Lung (tissue), 12 donors: ENCODE data around the gene CDC25B. TPM values are rescaled to one million over a fixed set of nuclear protein-coding genes. Genes with fewer than 3 reads are reported as not detected.

Experiments
- ATAC-seq: fragments of 200-7000 bp; cut with Tn5 transposase; one replicate; pipeline ENCODE4 v1.9.1; 2020; ENCODE audit warnings: moderate number of reproducible peaks; ENCODE audit not compliant: insufficient read depth, low FRiP score
- DNase-seq, 3 donors: peaks; one replicate each; pipeline ENCODE4 v3.0.0-alpha.2; 2013 to 2017
- H3K27ac ChIP-seq, 2 donors: one replicate each; pipeline ENCODE4 v1.5.1; 2013; ENCODE audit warnings: mild to moderate bottlenecking in 2 of 2, moderate library complexity in 2 of 2, control low read depth in 1 of 2, inconsistent platforms in 1 of 2, low read depth in 1 of 2, low read length in 1 of 2
- H3K27me3 ChIP-seq, 3 donors: one replicate each; pipeline ENCODE4 v1.5.1; 2013; ENCODE audit warnings: low read length in 2 of 3; ENCODE audit not compliant: control insufficient read depth in 3 of 3, insufficient read depth in 3 of 3
- H3K36me3 ChIP-seq, 4 donors: one replicate each; pipeline ENCODE4 v1.5.1; 2013; ENCODE audit warnings: low read length in 4 of 4, mild to moderate bottlenecking in 1 of 4, moderate library complexity in 1 of 4; ENCODE audit not compliant: control insufficient read depth in 4 of 4, insufficient read depth in 4 of 4
- H3K4me1 ChIP-seq, 5 donors: one replicate each; pipeline ENCODE4 v1.5.1; 2013; ENCODE audit warnings: low read length in 5 of 5, mild to moderate bottlenecking in 2 of 5, moderate library complexity in 1 of 5; ENCODE audit not compliant: control insufficient read depth in 5 of 5, insufficient read depth in 5 of 5
- H3K4me3 ChIP-seq: one replicate; pipeline ENCODE4 v1.5.1; 2013; ENCODE audit warnings: mild to moderate bottlenecking, control low read depth, moderate library complexity
- H3K9ac ChIP-seq, 2 donors: one replicate each; pipeline ENCODE4 v1.5.1; 2013; ENCODE audit warnings: low read length in 2 of 2, control low read depth in 1 of 2; ENCODE audit not compliant: insufficient read depth in 1 of 2
- H3K9me3 ChIP-seq, 4 donors: one replicate each; pipeline ENCODE4 v1.5.1; 2013; ENCODE audit warnings: low read length in 3 of 4, mild to moderate bottlenecking in 1 of 4, moderate library complexity in 1 of 4; ENCODE audit not compliant: control insufficient read depth in 4 of 4, insufficient read depth in 3 of 4
- WGBS, 2 donors: extraction: QIAGEN DNeasy Blood & Tissue Kit; methylation state at CpG; one replicate each; pipeline ENCODE4 v1.1.7; 2013; 5-methylcytosine and 5-hydroxymethylcytosine counted together
- polyA plus RNA-seq, 2 donors: library from polyadenylated mRNA; stranded (reverse); fragments of 200-250 nt; gene quantifications; one replicate each; pipeline ENCODE4 v1.2.1, GENCODE V29; 2013
- total RNA-seq, 2 donors: library from RNA; depleted of rRNA in 1 of 2; stranded (reverse); fragments of >200 nt in 1 of 2; gene quantifications; one replicate each; pipeline ENCODE4 v1.2.1, GENCODE V29; 2014 to 2021
- TF ChIP-seq, protein P1 (sequence below): IDR thresholded peaks from 2 replicates; pipeline ENCODE4 v1.5.1; 2012; ENCODE audit warnings: mild to moderate bottlenecking; ENCODE audit errors: control extremely low read depth, extremely low read depth
- donor health status: control.
- donor health status: control.
- donor health status: Bipolar disorder and iron deficiency.
- donor health status: healthy.
- donor health status: DM: yes; HTN: yes; CAD: no.

Gene CDC25B
- total and polyA plus RNA-seq, 4 donors = 47.9 to 88.5 (median 67.1) TPM

DNA sequence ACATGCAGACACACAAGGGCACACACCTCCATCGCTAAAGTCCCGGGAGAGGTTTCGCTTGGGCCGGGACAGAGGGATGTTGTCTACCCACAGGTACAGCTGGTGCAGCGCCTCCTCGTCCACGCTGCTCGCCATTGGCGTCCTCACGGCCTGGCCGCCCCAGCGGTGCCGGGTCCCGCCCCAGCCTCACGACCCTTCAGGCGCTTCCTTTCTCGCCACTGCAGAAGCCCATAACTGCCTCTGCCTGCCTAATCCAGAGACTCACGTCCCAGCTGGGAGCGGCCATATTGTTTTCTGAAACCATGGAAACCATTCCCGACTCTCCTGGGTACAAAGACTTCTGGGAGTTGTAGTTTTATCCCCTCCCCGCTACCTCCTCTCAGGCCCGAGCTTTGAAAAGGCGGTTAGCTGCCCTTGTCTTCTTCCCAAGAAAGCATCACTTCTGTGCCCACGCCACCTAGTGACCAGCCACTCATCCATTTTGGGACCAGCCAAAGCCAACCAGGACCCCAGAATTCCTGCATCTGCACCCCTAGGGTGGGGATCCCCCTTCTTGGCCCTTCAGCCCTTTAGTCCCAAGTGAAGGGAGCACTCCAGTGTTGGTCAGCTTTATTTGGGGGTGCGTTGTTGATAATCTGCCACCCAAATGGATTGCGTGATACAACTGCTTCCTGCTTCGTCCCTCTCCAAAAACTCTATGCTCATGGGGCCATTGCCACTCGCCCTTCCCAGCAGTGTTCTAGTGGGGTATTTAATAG is 14.8 kb upstream of the CDC25B start, which contains the start of gene SPEF1:
Gene SPEF1, minus strand, starts transcription at position 296 of the 758 bp plus-strand sequence. Its CDS starts 161 bp downstream, at position 135.
- Histone ChIP-seq H3K4me3 (no peak within 1 kb of the TSS), H3K27me3 (peaks cover 0 to 26% (median 24%) of the 10 kb centered on the region in 3 donors), H3K27ac (peak within 1 kb of the TSS in 1 of 2 donors; percentile 68), H3K9ac (no peak within 1 kb of the TSS), H3K4me1 (peaks cover 13 to 53% (median 29%) of the 10 kb centered on the region in 5 donors), H3K36me3 (peaks cover 0 to 12% (median 8%) of the 10 kb centered on the region in 4 donors), H3K9me3 (no peaks in the 10 kb centered on the region)
- TF ChIP-seq, protein P1, sequence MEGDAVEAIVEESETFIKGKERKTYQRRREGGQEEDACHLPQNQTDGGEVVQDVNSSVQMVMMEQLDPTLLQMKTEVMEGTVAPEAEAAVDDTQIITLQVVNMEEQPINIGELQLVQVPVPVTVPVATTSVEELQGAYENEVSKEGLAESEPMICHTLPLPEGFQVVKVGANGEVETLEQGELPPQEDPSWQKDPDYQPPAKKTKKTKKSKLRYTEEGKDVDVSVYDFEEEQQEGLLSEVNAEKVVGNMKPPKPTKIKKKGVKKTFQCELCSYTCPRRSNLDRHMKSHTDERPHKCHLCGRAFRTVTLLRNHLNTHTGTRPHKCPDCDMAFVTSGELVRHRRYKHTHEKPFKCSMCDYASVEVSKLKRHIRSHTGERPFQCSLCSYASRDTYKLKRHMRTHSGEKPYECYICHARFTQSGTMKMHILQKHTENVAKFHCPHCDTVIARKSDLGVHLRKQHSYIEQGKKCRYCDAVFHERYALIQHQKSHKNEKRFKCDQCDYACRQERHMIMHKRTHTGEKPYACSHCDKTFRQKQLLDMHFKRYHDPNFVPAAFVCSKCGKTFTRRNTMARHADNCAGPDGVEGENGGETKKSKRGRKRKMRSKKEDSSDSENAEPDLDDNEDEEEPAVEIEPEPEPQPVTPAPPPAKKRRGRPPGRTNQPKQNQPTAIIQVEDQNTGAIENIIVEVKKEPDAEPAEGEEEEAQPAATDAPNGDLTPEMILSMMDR = no peak
- peak; percentile 60 for ATAC-seq
- peak; percentile 90 to 97 (median 97) for DNase-seq
- 12 to 16% methylated on average over 28 of the region's 28 CpGs for WGBS, 2 donors

DNA sequence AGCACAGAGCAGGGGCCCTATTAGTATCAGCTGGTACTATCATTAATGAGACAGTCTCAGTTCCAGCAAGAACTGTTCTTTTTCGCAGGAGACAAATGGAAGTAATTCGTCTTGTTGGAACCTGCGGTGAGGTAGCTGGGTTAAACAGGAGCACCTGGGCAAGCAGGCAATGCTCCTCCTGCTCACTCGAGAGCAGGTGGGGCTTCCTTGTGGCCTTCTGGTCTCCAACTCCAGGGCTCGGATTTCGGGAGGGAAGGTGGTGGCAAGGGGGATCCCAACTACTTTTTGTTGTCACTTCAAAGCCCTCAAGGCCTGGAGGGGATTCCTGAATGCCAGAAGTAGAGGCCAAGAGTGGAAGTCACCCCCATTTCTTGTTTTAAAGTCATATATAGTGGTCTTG is 13.5 kb upstream of the CDC25B start:
- peak overlapping the region in 1 of 2 donors; percentile 6 for H3K27ac ChIP-seq
- no peaks in the 10 kb centered on the region for H3K9me3 ChIP-seq
- peaks cover 0 to 12% (median 8%) of the 10 kb centered on the region in 4 donors for H3K36me3 ChIP-seq
- TF ChIP-seq, protein P1 = no peak
- no peak for ATAC-seq
- no peak overlapping the region for H3K4me3 ChIP-seq
- H3K4me1 ChIP-seq = peaks cover 14 to 55% (median 28%) of the 10 kb centered on the region in 5 donors
- no peak overlapping the region for H3K9ac ChIP-seq
- peaks cover 0 to 18% (median 17%) of the 10 kb centered on the region in 3 donors for H3K27me3 ChIP-seq
- 76 to 86% methylated on average over 6 of the region's 6 CpGs for WGBS, 2 donors
- DNase-seq = peak in 1 of 3 donors; percentile 38

DNA sequence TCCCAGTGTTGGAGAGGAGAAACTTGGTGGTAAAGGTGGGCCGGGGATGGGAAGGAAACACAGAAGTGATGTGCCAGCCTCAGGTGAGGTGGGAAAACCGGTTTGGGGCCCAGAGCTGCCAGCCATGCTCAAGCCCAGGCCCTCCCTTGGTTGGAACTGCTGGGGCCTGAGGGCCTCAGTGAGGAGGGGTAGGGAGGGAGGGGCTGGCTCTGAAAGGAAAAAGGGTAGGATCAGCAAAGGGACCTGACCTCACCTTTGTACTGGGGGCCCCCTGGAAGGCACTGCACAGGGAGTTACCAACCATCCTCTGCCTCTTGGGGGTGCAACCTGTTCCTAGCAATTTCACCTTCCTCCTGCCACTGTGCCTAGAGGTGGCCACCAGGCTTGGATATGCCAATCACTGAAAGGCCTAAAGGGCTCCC is 13.0 kb upstream of the CDC25B start:
- H3K27me3 ChIP-seq = peaks cover 0 to 15% (median 14%) of the 10 kb centered on the region in 3 donors
- ATAC-seq (no peak), DNase-seq (peak in 2 of 3 donors; percentile 68 to 76)
- no peaks in the 10 kb centered on the region for H3K9me3 ChIP-seq
- TF ChIP-seq, protein P1 = no peak
- 77 to 79% methylated on average over 2 of the region's 2 CpGs for WGBS, 2 donors
- peaks cover 0 to 12% (median 8%) of the 10 kb centered on the region in 4 donors for H3K36me3 ChIP-seq
- H3K4me1 ChIP-seq = peaks cover 14 to 51% (median 26%) of the 10 kb centered on the region in 5 donors
- peak overlapping the region in 1 of 2 donors; percentile 5 for H3K9ac ChIP-seq
- H3K27ac ChIP-seq = no peak overlapping the region
- H3K4me3 ChIP-seq = no peak overlapping the region
